Measurements from ENCODE around the gene GALNT5.

GALNT5 gene

DNA sequence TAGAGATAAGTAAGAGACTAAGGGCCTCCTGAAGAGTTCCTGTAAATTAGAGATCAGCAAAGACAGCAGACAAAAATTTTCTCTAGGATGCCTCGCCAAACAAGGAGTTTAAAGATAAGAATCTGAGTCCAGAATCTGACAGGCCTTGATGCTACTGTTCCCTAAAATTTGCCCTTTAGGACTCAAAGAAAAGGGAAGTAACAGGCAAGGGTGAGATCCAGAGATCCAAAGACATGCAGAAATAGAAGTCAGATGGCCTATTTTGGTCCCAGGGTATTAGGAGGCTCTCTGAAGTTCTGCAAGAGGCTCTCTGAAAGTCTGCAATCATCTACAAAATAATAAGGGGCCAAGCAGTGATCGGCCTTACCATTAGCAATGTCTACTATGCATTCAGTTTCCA is 33.0 kb downstream of the GALNT5 start:
- in situ Hi-C loops (cut with MboI; ENCODE audit: low sequenced_read_pairs) = no loop called here

DNA sequence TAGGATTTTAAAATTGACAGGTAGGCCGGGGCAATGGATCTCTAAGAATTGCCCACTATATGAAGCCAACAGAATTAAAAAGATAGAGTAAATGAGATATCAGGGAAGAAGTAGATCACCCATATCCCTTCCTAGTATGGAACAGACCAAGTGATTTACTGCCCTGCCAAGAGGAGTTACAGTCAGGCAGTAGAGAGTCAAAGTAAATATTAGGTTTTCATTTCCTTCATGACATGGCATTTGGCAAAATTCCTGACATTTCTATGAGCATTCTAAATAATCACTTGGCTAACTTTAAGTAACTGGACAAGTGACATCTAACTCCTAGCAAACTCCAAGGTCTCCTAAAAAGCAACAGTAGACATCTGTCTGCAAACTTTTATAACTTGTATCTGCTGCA is 33.5 kb downstream of the GALNT5 start:
- in situ Hi-C loops (cut with MboI; ENCODE audit: low sequenced_read_pairs) = no loop called here

DNA sequence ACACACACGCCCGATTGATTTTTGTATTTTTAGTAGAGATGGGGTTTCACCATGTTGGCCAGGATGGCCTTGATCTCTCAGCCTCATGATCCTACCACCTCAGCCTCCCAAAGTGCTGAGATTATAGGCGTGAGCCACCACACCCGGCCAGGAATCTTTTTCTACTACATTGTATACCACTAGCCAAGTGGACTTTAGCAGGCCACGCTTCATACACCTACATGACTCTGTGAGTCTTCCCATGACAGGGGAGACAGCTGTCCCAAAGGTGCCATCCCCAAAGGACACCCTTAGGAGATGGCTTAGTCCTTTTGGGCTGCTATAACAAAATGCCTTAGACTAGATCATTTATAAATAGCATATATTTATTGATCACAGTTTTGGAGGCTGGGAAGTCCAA is 35.3 kb downstream of the GALNT5 start:
- in situ Hi-C loops (cut with MboI; ENCODE audit: low sequenced_read_pairs) = no loop called here

DNA sequence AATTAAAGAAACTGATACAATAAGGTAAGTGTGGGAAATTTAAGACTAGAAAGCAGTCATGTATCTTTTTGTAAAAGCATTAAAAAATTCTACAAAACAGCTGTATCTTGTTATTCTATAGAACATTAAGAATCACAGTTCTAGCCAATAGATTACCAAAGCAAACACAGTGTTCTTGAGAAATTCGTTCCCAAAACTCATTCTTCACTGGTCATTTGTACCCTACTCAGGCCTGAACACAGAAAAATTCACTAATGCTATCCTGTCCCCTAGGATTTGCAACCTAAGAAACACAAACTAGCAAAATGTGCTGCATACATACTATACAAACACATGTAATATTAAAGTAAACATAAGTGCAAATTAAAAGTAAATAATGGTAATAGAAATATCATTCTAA is 39.0 kb downstream of the GALNT5 start:
- in situ Hi-C loops (cut with MboI; ENCODE audit: low sequenced_read_pairs) = no loop called here

DNA sequence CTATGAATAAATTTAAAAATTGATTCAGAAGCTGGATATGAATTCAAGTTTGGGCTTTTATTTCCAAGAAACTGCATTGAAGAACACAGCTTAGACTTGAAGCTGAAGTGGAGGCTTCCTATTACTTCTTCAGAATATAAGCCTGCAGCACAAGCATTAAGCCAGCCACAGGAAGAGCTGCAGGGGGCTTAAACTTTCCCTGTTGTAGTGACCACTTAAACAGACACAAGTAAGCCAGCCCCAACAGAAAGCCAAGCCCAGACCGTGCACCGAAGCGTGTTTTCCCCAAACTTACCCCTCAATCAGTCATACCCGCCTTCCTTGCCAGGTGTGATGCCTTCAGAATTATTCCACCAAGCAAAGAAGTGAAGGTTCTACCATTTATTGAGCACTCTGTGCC is 39.5 kb downstream of the GALNT5 start:
- in situ Hi-C loops (cut with MboI; ENCODE audit: low sequenced_read_pairs) = no loop called here

DNA sequence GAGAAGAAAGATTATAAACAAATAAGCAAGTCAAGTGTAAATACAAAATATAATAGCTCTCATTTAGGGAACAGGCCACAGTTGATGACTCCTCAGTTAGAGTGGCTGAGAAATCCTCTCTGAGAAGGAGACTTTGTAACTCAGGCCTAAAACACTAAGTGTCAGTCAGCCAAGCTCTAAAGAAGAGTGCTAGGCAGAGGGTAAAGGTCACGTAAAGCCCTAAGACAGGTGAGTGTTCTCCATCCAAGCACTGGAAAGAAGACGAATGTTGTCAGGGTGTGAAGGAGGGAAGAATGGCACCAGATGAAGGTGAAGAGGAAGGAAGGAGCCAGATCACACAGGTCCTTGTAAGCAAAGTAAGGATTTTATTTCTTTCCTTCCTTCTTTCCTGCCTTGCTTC is 43.8 kb downstream of the GALNT5 start:
- in situ Hi-C loops (cut with MboI; ENCODE audit: low sequenced_read_pairs) = loop anchor here (25.0 kb wide), 1 partner anchor 711 kb away; no protein-coding TSS in a partner anchor

DNA sequence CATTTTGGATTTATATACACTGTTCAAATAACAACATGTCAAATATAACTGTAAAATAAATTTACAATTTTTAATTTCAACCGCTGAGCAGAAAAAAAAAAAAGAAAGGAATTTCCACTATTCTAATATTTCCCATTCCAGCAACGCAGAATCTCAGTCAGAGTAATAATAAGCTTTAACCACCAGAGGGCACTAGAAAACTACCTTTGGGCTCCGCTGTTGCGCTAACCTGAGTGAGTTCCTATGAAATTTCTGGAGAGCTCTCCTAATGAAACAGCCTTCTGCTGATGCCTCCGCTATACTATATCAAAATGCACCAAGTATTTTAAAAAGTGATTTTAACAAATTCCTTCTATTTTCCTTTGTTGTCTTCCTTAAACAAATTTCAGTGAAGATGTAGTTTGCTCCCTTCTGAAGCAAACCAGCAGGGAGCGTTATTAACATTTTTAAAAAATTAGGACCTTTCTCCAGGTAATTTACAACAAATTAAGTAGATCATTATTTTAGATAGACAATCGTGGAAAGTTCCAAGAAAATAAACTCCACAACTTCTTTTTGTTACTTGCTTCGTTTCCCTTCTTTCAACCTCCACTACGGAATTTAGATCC is 45.1 kb downstream of the GALNT5 start:
- in situ Hi-C loops (cut with MboI; ENCODE audit: low sequenced_read_pairs) = loop anchor here (25.0 kb wide), 1 partner anchor 710 kb away; no protein-coding TSS in a partner anchor

DNA sequence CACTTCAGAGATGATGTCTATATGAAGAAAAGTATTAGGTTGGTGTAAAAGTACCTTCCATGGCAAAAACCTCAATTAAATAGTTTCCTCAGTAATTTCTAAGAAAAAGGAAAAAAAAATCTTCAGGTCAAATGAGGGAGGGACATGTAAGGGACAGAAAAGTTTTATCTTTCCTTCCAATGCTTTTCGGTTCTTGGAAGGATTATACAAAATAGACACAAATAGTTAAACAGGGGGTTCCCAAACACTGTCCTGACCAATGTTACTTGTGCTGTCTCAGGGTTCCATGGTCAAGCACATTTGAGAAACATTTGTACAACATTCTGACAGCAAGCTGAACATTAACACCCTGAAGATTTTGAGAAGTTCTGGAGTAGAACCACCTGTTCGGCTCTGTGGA is 46.1 kb downstream of the GALNT5 start:
- in situ Hi-C loops (cut with MboI; ENCODE audit: low sequenced_read_pairs) = loop anchor here (25.0 kb wide), 1 partner anchor 709 kb away; no protein-coding TSS in a partner anchor

DNA sequence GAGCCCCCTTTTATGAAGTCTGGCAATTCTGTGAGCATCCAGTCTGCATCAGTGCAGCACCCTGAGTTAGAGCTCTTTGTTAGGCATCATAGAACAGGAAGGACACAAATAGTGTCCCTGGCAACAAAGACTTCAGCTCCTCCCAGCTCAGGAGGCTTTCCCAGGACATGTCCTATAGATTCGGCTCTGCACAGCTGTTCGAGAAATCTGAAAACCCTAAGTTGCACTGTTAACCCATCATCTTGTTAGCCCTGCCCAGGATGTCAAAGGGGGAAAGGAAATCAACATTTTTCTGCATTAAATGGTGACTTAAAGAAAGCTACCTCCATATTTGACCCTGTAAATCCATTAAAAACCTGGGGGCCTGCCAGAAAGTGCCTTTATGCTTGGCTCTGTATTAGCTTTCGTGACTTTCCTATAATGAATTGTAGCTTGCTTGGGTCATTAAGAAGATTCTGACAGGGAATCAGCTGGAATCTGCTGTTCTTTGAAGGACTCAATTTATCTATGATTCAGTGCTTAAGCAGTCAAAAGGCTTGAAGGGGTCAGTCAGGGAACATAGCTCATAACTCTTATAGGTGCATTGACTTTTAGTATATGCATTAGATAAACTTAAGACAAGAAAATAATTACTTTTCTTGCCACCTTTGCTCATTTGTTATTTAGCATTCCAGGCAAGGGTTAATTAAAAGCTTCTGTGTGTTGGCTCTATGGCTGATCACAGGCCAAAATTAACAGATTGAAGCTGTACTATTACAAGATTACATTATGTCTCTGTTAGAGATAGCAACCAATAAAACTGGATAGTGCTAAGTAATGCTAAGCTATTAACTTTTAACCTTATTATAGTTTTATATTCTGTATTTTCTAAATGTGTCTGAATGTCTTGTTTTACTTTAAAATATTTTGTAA is 47.6 kb downstream of the GALNT5 start:
- in situ Hi-C loops (cut with MboI; ENCODE audit: low sequenced_read_pairs) = loop anchor here (25.0 kb wide), 1 partner anchor 707 kb away; no protein-coding TSS in a partner anchor

DNA sequence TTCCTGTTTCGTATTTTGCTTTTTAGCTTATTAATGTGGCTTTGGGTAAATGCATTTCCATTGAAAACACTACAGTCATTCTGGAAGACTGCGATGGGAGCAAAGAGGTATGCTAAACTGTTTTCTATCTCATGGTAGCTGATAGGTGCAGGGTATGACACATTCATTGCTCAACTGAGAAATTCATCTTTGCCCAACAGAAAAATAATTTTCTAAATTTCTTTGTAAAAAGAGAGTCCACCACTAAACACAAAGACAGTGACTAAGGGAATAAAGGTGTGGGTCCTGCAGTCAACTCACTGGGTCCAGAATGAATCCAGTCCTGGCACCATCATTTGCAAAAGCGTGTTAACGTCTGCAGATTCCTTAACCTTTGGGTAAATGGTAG is 48.2 kb downstream of the GALNT5 start:
- in situ Hi-C loops (cut with MboI; ENCODE audit: low sequenced_read_pairs) = loop anchor here (25.0 kb wide), 1 partner anchor 707 kb away; no protein-coding TSS in a partner anchor

DNA sequence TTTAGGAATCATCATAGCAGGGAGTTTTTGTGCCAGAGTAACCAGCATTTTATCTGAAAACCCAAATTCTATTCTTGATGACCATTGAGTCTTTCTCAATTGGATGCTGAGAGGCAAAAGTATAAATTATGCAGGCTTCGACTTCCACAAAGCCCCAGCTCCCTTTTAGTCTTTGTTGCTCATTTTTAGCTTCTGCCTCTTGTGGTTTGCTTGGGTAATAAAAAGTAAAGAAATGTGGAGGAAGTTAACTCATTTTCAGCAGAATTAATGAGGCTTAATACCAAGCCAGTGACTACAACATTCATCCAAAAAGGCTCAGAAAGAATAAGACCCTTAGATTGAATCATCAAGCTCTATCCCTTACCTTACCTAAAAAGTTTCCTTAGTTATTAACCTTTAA is 49.5 kb downstream of the GALNT5 start:
- in situ Hi-C loops (cut with MboI; ENCODE audit: low sequenced_read_pairs) = loop anchor here (25.0 kb wide), 1 partner anchor 705 kb away; no protein-coding TSS in a partner anchor

DNA sequence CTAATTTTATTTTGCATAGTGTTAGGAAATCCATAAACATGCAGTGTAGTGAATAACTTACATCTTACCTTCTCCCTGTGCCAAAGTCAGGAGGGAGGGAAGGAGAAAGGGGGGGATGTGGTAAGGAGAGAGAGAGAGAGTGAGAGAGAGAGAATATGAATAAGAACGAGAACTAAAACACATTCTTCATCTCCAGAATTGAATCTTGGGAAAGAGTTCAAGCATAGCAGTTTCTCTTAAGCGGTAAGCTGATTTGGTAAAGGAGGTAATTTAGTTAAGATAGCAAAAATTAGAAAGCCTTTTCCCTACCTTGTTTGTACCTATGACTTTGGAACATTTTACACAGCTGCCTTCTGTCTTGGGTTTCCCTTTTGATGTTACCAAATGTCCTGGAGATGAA is 52.4 kb downstream of the GALNT5 start:
- in situ Hi-C loops (cut with MboI; ENCODE audit: low sequenced_read_pairs) = loop anchor here (25.0 kb wide), 1 partner anchor 702 kb away; no protein-coding TSS in a partner anchor

DNA sequence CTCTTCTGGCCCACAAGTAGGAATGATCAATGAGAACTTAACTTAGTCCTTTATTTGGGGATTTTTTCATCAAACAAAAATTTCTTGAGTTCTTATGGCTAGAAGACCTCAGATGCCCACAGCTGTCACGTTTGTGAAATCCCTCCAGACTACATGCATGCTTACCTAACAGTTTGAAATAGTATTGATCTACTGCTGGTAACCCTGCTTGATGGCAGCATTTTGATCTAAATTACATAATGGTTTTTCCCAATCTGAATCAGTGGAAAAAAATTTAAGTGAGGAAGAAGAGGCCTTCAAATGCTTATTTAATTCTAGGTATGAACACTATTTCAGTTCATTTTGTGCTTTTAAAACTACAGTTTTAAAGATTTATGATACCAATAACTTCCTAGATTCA is 54.2 kb downstream of the GALNT5 start:
- in situ Hi-C loops (cut with MboI; ENCODE audit: low sequenced_read_pairs) = loop anchor here (25.0 kb wide), 1 partner anchor 701 kb away; no protein-coding TSS in a partner anchor

DNA sequence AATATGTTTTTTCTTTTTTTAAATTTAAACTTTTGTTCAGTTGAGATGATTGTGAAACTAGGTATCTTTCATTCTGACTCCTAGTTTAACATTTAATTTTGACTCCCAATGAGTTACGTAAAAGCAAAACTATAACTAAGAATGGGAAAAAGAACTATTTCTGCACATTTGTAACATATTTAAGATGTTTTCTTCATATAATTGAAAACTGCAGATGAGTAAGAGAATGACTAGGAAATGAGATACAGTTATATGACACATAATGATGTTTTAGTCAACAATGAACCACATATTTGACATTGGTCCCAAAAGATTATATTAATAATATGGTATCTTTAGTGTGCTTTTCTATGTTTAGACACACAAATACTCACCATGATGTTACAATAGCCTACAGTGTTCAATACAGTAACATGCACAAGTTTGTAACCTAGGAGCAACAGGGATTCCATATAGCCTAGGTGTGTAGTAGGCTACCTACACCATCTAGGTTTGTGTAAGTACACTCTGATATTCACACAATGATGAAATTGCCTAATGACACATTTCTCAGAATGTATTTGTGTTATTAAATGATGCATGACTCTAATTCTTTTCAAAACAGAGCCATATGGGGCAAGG is 55.5 kb downstream of the GALNT5 start:
- in situ Hi-C loops (cut with MboI; ENCODE audit: low sequenced_read_pairs) = loop anchor here (25.0 kb wide), 1 partner anchor 699 kb away; no protein-coding TSS in a partner anchor

DNA sequence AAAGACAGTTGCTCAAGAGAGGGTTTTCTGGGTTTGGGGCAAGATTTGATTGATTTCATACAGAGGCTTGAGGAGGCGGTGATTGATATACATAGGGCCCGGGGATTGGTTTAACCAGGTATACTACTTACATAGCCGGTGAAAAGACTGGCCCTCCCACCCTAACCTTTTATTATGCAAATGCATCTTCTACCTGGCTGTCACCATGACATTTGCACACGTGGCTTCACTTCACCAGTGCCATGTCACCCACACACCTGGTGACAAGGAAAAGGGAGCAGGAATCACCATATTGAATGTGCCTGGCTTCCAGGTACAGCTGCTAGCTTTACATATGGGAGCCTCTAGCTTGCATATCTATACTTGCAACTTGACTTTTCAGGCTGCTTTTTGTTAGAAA is 58.4 kb downstream of the GALNT5 start:
- in situ Hi-C loops (cut with MboI; ENCODE audit: low sequenced_read_pairs) = loop anchor here (25.0 kb wide), 1 partner anchor 696 kb away; no protein-coding TSS in a partner anchor

DNA sequence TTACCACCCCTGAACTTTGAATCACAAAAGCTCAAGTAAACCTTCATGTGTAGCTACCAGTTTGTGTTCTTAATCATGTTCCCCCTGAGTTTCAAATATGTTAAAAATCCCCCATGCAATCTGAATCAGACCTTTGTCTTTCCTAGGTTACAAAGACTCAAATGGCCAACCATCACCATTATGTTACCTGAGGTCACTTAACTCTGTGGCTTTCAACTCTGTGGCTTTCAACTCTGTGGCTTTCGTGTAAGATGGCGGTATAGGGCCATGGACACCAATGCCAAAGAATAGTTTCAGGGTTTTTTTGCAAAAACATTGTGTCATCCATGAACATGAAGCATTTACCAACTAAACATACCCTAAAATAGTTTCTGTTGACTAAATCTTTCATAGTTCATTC is 61.4 kb downstream of the GALNT5 start:
- in situ Hi-C loops (cut with MboI; ENCODE audit: low sequenced_read_pairs) = loop anchor here (25.0 kb wide), 1 partner anchor 693 kb away; no protein-coding TSS in a partner anchor

DNA sequence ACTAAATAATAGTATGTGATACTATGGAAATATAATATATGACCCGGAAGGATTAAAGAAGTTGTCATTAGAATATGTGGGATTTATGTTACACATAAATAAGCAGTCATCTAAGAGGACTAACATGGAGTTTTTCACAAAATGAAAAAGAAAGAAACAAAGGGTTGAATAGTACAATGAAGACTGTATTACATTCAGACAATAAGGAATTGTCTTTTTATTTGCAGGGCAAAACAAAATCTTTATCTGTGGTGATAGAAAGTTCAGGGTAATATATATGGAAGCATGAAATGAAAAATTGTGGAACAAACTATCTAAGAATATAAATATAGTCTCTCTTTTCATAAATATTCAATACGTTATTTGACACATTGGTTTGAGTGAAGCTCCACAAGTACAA is 62.3 kb downstream of the GALNT5 start:
- in situ Hi-C loops (cut with MboI; ENCODE audit: low sequenced_read_pairs) = loop anchor here (10.0 to 25.0 kb wide), 2 partner anchors 135 to 693 kb away; no protein-coding TSS in a partner anchor

DNA sequence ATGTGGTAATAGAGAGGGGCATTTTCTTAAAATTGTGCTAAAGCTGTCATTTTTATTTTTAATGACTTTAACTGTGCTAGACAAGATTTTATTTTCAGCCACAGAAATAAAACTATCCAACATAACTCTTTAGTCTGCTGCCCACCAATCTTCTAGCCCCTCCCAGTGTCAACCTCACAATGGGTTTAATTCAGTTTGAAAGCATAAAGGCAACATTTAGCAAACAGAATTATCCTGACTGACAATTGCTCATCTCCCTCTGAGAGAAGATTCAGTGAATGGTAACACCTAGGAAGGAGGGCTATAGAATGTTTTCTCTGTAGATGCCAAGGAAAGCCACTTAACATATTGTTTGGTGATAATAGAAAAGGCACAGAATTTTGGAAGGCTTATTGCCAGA is 62.9 kb downstream of the GALNT5 start:
- in situ Hi-C loops (cut with MboI; ENCODE audit: low sequenced_read_pairs) = loop anchor here (10.0 to 25.0 kb wide), 2 partner anchors 134 to 692 kb away; no protein-coding TSS in a partner anchor

DNA sequence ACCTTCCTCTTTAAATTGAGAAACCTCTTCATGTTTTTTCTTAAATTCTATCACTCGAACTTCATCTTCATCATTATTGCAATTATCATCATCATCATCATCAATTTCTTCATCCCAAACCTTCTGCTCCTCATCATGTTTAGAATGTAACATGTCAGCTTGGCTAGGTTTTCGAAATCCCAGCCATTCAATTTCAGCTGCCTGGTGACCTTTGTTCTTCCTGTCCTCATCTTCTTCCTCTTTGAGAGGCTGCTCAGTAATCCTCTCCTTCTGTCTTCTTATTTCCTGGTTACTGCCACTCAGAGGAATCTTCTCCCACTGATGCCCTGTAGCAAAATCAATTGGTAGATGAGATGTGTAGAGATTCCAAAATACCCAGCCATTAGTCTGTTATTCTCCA is 64.0 kb downstream of the GALNT5 start:
- in situ Hi-C loops (cut with MboI; ENCODE audit: low sequenced_read_pairs) = loop anchor here (10.0 to 25.0 kb wide), 2 partner anchors 133 to 691 kb away; no protein-coding TSS in a partner anchor

DNA sequence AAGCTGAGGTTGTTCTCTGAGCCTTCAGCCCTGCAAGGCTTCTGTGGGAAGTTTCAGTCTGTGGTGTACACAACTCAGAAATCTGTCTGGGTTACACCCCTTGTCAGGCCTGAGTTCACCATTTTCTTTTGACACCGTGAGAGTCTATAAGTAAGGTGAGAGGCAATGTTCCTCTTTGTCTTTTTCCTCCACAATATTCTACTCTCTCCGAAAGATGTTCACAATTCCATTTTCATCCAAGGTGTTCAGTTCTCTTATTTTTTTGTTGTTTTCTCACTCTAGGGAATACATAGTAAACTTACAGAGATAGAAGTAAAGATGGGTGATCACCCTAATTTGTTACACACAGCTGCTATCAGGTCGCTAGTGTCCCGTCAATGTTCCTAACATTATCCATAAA is 64.9 kb downstream of the GALNT5 start:
- in situ Hi-C loops (cut with MboI; ENCODE audit: low sequenced_read_pairs) = loop anchor here (10.0 to 25.0 kb wide), 2 partner anchors 132 to 690 kb away; no protein-coding TSS in a partner anchor
